ENCODE results near the gene PLD3.
"Not testable (repeated sequence)": the region's sequence is repeated elsewhere in the genome, so short reads cannot be mapped to it uniquely, and the experiment has no call there.

Gene PLD3

GRCh38 chr19:40333083-40333482 lies 15.4 kb upstream of the PLD3 start:
- DNase-seq = not testable (repeated sequence)

- DNase-seq = no peak
These were observed 13.4 kb upstream of the PLD3 start for GRCh38 chr19:40335101-40335500.

GRCh38 chr19:40335855-40336600 lies 12.5 kb upstream of the PLD3 start:
- no peak for DNase-seq

GRCh38 chr19:40336601-40336900 lies 11.9 kb upstream of the PLD3 start:
- no peak for DNase-seq

- DNase-seq = no peak
These were observed 11.4 kb upstream of the PLD3 start for GRCh38 chr19:40337107-40337506.

GRCh38 chr19:40337594-40337993 lies 10.9 kb upstream of the PLD3 start:
- no peak for DNase-seq

- no peak for DNase-seq
These were observed 9.3 kb upstream of the PLD3 start for GRCh38 chr19:40339018-40339728.

- no peak for DNase-seq
These were observed 6.7 kb upstream of the PLD3 start for GRCh38 chr19:40341601-40342482.

- no peak for DNase-seq
These were observed 5.7 kb upstream of the PLD3 start for GRCh38 chr19:40342644-40343311.

GRCh38 chr19:40344422-40344821 lies 4.1 kb upstream of the PLD3 start:
- DNase-seq = no peak

GRCh38 chr19:40348961-40349507 lies 539 bp downstream of the PLD3 start:
- peak; percentile 3 for DNase-seq

GRCh38 chr19:40355975-40356680 lies 7.6 kb downstream of the PLD3 start:
- DNase-seq = no peak

GRCh38 chr19:40356681-40357595 lies 8.4 kb downstream of the PLD3 start:
- no peak for DNase-seq

GRCh38 chr19:40357640-40358039 lies 9.1 kb downstream of the PLD3 start:
- no peak for DNase-seq

- no peak for DNase-seq
These were observed 10.3 kb downstream of the PLD3 start for GRCh38 chr19:40358773-40359172.

GRCh38 chr19:40360020-40360707 lies 11.7 kb downstream of the PLD3 start:
- DNase-seq = no peak

- no peak for DNase-seq
These were observed 12.3 kb downstream of the PLD3 start for GRCh38 chr19:40360708-40361241.

GRCh38 chr19:40362160-40362559 lies 13.7 kb downstream of the PLD3 start:
- DNase-seq = no peak

- DNase-seq = no peak
These were observed 14.6 kb downstream of the PLD3 start for GRCh38 chr19:40363069-40363468.

GRCh38 chr19:40365010-40365409 lies 16.5 kb downstream of the PLD3 start:
- no peak for DNase-seq

Measured in stimulated activated CD4-positive, alpha-beta T cell treated with anti-CD3 and anti-CD28 coated beads, Interleukin-15, amount 100 ng/mL, for 24 hours (primary cell).